NCI-H2196 (cell line): ENCODE data around the gene MSI2.

Experiments used
- DNase-seq: peaks from one replicate; lab custom pipeline; 2025; ENCODE audit not compliant: unreplicated experiment; lab: John Stamatoyannopoulos, UW

Gene MSI2

GRCh38 chr17:57586742-57587141 is 330.4 kb downstream of the MSI2 start:
- DNase-seq = no peak

GRCh38 chr17:57587193-57587969 is 331.1 kb downstream of the MSI2 start:
- peak; percentile 19 for DNase-seq

GRCh38 chr17:57588086-57588485 is 331.8 kb downstream of the MSI2 start:
- peak; percentile 37 for DNase-seq

- no peak for DNase-seq
Observed at GRCh38 chr17:57589151-57590034, 333.1 kb downstream of the MSI2 start.

GRCh38 chr17:57593739-57594462 is 337.6 kb downstream of the MSI2 start:
- no peak for DNase-seq

- no peak for DNase-seq
Observed at GRCh38 chr17:57594767-57595166, 338.4 kb downstream of the MSI2 start.

- DNase-seq = no peak
Observed at GRCh38 chr17:57595426-57595825, 339.1 kb downstream of the MSI2 start.

- DNase-seq = no peak
Observed at GRCh38 chr17:57595947-57596695, 339.8 kb downstream of the MSI2 start.

- no peak for DNase-seq
Observed at GRCh38 chr17:57597101-57597500, 340.8 kb downstream of the MSI2 start.

GRCh38 chr17:57597531-57598453 is 341.5 kb downstream of the MSI2 start:
- DNase-seq = peak; percentile 72

GRCh38 chr17:57599271-57600045 is 343.1 kb downstream of the MSI2 start:
- DNase-seq = no peak

- DNase-seq = no peak
Observed at GRCh38 chr17:57600074-57600473, 343.8 kb downstream of the MSI2 start.

- no peak for DNase-seq
Observed at GRCh38 chr17:57601143-57601735, 344.9 kb downstream of the MSI2 start.

GRCh38 chr17:57602896-57603295 is 346.6 kb downstream of the MSI2 start:
- no peak for DNase-seq

- DNase-seq = no peak
Observed at GRCh38 chr17:57603546-57603945, 347.2 kb downstream of the MSI2 start.

GRCh38 chr17:57603978-57604377 is 347.7 kb downstream of the MSI2 start:
- no peak for DNase-seq

- peak; percentile 34 for DNase-seq
Observed at GRCh38 chr17:57604771-57605674, 348.7 kb downstream of the MSI2 start.
